ENCODE measurements around the gene SLC7A5. TPM values are rescaled to one million over a fixed set of nuclear protein-coding genes. Genes with fewer than 3 reads are reported as not detected.

Gene SLC7A5
- total RNA-seq, 2 donors from 2014 or later: 50.4 to 53.9 TPM

DNA sequence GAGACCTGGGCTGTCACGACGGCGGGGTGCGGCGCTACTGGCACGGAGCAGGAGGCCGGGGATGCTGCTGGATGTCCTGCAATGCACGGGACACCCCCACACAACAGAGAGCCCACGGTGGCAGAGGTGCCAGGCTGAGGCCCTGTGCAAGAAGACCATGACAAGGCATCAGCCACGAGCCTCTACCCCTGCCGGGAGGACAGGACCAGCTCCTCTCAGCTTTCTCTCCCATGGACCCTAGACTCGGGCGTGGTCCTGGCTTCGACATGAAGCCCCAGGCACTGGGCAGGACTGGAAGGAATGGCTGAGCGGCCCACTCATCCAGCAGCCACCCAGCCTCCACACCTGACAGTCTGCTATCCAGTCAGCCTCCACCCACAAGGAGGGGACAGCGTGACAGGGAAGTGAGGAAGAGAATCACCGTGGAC is 25.6 kb downstream of the SLC7A5 start:
- H3K27me3 Mint-ChIP-seq: no peaks in the 10 kb centered on the region
- no peak overlapping the region for H3K4me3 Mint-ChIP-seq
- no peaks in the 10 kb centered on the region for H3K9me3 ChIP-seq (ENCODE audit: control insufficient read depth, low read length, poor library complexity, severe bottlenecking)
- peaks cover 3% of the 10 kb centered on the region for H3K4me1 Mint-ChIP-seq
- H3K27ac Mint-ChIP-seq: peak overlapping the region; percentile 21
- no peak for ATAC-seq
- no peaks in the 10 kb centered on the region for H3K36me3 Mint-ChIP-seq (ENCODE audit: low read depth)
- no peak for DNase-seq

DNA sequence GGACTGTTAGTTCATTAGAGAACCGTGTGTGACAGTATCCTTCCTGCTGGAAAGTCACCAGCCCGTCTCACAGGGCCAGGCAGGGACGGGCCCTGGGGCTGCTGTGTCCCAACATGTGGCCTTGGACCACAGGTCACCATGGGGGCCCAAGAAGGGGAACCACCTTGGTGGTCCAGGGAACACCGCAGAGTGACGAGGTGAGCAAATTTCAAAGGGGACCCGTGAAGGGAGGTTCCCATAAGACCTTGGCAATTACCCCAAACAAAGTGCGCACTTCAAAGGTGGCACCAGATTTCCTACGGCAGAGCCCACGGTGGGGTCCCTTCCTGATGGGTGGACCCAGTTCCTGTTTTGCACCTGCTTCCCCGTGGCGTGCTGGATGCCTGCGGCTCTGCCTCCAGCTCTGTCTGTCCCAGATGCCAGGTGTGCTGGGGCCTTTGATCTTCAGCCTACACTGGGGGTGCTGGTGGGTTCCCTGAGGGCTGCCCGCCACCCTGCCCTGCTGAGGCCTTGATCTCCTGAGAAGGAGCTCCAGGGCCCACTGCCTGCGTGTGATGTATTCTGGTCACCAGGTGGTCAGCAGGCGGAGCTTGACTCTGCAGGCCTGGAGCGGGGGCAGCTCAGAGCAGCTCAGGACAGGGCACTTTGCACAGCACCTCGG is 27.0 kb downstream of the SLC7A5 start:
- no peaks in the 10 kb centered on the region for H3K36me3 Mint-ChIP-seq (ENCODE audit: low read depth)
- no peak overlapping the region for H3K27ac Mint-ChIP-seq
- H3K4me1 Mint-ChIP-seq: no peaks in the 10 kb centered on the region
- ATAC-seq: no peak
- no peaks in the 10 kb centered on the region for H3K9me3 ChIP-seq (ENCODE audit: control insufficient read depth, low read length, poor library complexity, severe bottlenecking)
- H3K4me3 Mint-ChIP-seq: no peak overlapping the region
- DNase-seq: no peak
- no peaks in the 10 kb centered on the region for H3K27me3 Mint-ChIP-seq

DNA sequence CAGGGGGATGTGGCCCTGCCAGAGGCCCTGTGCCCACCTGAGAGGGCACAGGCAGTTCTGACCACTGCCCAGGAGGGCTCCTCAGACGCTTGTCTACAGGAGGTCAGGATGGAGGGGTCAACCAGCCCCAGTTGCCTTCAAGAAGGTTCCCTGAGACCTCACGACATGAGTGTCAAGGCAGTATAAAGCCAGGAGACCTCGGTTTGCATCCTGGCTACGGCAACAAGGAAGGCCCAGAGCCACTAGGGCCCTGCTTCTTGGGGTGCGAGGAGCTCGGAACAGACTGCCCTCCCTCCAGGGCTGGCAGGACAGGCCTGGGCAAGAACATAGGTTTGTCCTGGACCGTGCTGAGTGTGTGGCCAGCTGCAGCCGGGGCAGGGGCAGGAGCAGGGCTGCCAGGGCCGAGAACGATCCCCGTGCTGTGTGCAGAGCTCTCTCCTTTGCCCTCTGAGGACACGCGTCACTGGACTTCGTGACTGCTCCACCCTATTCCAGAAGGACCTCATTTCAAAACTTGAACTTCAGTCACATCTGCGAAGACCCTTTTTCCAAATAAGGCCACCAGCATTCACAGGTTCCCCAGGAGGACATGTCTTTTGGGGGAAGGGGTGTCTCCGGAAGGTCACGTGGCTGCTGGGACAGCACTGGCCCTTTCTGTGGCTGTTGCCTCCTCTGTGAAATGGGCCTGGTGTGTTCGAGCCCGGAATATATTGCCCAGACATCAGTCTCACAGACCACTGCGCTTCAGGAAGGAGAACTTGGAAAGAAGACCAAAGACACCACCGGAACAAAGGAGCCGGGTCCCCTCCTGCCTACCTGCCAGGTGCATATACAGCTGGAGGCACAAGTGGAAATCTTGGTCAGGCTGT is 27.7 kb downstream of the SLC7A5 start:
- ATAC-seq (no peak), DNase-seq (no peak)
- H3K9me3 ChIP-seq (ENCODE audit: control insufficient read depth, low read length, poor library complexity, severe bottlenecking): no peaks in the 10 kb centered on the region
- no peak overlapping the region for H3K4me3 Mint-ChIP-seq
- H3K36me3 Mint-ChIP-seq (ENCODE audit: low read depth): peaks cover under 1% of the 10 kb centered on the region
- no peaks in the 10 kb centered on the region for H3K4me1 Mint-ChIP-seq
- H3K27me3 Mint-ChIP-seq: no peaks in the 10 kb centered on the region
- H3K27ac Mint-ChIP-seq: peak overlapping the region; percentile 54

DNA sequence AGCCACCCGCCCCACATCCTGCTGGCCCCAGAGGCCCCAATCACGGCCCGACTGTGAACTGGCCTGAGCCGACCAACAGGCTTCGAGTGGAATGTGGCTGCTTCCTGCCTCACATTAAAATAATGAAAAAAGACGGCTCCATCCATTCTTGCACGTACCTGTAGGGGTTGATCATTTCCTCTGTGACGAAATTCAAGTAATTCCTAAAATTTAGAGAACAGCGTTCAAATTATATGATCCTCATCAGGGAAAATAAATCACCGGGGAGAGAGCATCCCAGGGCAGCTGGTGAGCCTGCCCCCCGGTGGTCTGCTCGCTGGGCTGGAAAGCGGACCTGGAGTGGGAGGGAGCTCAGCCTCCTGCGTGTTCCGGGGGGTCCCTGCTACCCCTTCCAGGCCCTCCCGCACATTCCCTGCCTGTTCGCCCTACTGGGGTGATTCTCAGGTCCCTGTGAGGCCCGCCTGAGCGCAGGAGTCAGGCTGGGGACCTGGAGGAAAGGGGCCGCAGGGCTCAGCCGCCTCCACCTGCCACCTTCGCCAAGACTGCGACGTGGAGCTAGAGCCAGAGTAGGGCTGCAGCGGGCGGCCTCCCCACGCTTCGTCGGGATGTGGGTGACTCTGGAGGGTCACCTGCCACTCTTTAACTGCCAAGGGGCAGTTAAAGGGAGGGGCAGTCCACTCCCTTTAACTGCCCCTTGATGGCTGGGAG is 28.9 kb downstream of the SLC7A5 start:
- H3K4me1 Mint-ChIP-seq: no peaks in the 10 kb centered on the region
- DNase-seq: no peak
- H3K27ac Mint-ChIP-seq: peak overlapping the region; percentile 60
- ATAC-seq: no peak
- peaks cover 4% of the 10 kb centered on the region for H3K36me3 Mint-ChIP-seq (ENCODE audit: low read depth)
- no peaks in the 10 kb centered on the region for H3K27me3 Mint-ChIP-seq
- H3K4me3 Mint-ChIP-seq: no peak overlapping the region
- no peaks in the 10 kb centered on the region for H3K9me3 ChIP-seq (ENCODE audit: control insufficient read depth, low read length, poor library complexity, severe bottlenecking)

DNA sequence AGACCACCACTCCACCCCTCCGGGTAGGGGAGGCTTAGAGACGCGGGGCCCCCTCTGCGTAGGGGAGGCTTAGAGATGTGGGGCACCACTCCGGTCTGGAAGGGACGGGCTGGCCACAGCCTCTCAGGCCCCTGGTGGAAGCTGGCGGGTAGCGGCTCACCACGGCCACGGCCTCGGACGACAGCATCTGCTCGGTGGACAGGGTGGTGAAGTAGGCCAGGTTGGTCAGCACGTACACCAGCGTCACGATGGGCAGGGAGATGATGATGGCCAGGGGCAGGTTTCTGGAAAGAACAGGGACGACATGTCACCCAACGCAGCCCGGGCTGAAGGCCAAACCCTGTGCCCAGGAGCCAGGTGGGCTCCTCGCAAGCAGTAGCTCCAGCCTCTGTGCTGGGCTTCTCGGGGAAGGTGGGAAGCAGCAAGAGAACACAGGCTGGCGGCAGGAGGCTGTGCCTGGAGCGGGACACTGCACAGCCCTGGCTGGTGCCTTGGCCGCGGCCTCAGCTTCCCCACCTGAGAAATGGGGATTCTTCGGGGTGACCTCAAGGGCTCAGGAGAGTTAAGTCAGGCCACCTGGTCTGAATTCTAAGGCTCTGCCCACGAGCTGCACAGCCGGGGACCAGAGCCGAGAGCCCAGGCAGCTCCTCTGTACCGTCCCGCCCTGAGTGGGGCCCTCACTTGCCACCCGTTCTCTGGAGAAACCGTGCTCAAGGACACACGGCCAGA is 29.6 kb downstream of the SLC7A5 start:
- no peaks in the 10 kb centered on the region for H3K4me1 Mint-ChIP-seq
- peak overlapping the region; percentile 60 for H3K27ac Mint-ChIP-seq
- H3K36me3 Mint-ChIP-seq (ENCODE audit: low read depth): peaks cover 4% of the 10 kb centered on the region
- ATAC-seq (no peak), DNase-seq (no peak)
- H3K27me3 Mint-ChIP-seq: no peaks in the 10 kb centered on the region
- H3K9me3 ChIP-seq (ENCODE audit: control insufficient read depth, low read length, poor library complexity, severe bottlenecking): no peaks in the 10 kb centered on the region
- H3K4me3 Mint-ChIP-seq: no peak overlapping the region

DNA sequence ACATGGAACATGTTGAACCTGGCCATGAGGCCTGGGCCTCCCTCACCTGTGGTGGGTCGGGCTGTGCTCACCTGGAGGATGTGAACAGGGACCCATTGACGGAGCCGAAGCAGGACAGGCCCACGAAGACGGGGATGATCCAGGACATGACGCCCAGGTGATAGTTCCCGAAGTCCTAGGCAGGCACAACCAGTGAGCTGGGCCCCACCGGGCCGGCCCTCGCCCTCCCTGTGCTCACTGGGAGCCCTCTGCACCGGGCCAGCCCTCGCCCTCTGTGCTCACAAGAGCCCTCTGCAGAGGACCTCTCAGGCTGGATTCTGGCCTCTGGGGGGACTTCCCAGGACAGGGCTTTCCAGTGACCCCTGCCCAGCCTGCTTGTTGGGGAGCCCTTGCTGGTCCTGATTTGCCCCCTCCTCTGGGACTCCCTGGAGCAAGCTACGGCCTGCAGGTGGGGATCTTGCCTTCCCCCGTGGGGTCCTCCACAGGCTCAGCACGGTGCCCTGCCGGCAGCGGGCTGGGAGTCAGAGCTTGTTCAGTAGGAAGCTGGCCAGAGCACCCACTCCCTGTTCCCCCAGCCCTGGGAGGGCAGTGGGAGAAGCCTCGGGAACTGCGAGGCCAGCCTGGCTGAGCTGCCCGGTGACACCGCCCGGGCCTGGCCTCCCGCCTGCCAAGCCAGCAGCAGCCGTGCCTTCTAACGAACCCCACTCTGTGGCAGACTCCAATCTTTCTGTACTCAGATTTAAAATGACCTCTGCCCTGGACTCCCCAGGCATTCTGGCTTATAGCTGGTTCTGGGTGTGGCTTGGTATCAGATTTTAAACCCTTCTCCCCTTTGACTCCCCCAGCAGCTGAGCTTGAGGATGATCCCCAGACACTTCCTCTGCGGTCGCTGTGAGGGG is 30.4 kb downstream of the SLC7A5 start:
- H3K4me3 Mint-ChIP-seq: no peak overlapping the region
- DNase-seq (no peak), ATAC-seq (no peak)
- H3K27ac Mint-ChIP-seq: no peak overlapping the region
- peaks cover 4% of the 10 kb centered on the region for H3K36me3 Mint-ChIP-seq (ENCODE audit: low read depth)
- no peaks in the 10 kb centered on the region for H3K4me1 Mint-ChIP-seq
- no peaks in the 10 kb centered on the region for H3K9me3 ChIP-seq (ENCODE audit: control insufficient read depth, low read length, poor library complexity, severe bottlenecking)
- no peaks in the 10 kb centered on the region for H3K27me3 Mint-ChIP-seq

DNA sequence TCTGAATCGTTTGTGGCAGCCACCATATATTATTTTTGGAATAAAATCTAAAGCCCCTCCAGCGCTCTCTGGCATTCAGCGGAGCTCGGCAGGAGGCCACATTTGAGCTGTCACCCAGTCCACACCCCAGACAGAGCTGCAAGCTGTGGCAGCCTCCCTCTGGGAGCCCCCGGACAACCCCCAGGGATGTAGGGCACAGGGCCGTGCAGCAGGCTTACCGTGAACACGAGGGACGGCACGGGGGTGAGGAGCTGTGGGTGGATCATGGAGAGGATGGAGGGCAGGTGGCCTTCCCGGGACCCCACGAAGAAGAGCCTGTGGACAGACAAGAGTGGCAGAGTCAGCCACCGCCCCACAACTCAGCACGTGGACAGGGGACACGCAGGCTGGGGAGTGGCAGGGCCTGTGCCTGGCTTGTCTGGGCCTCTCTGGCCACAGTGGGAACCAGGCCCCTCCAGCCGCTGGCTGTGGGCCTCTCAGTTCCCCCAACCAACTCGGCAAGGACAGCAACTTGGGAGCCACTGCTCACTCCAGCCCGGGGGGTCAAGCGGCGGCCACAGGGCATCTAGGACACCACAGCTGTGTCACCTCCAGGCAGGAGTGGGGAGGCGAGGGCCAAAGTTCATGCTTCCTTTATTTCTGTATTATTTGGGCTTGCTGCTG is 31.5 kb downstream of the SLC7A5 start:
- DNase-seq (no peak), ATAC-seq (no peak)
- H3K27ac Mint-ChIP-seq: no peak overlapping the region
- peaks cover 4% of the 10 kb centered on the region for H3K36me3 Mint-ChIP-seq (ENCODE audit: low read depth)
- no peak overlapping the region for H3K4me3 Mint-ChIP-seq
- H3K4me1 Mint-ChIP-seq: no peaks in the 10 kb centered on the region
- no peaks in the 10 kb centered on the region for H3K27me3 Mint-ChIP-seq
- H3K9me3 ChIP-seq (ENCODE audit: control insufficient read depth, low read length, poor library complexity, severe bottlenecking): no peaks in the 10 kb centered on the region

DNA sequence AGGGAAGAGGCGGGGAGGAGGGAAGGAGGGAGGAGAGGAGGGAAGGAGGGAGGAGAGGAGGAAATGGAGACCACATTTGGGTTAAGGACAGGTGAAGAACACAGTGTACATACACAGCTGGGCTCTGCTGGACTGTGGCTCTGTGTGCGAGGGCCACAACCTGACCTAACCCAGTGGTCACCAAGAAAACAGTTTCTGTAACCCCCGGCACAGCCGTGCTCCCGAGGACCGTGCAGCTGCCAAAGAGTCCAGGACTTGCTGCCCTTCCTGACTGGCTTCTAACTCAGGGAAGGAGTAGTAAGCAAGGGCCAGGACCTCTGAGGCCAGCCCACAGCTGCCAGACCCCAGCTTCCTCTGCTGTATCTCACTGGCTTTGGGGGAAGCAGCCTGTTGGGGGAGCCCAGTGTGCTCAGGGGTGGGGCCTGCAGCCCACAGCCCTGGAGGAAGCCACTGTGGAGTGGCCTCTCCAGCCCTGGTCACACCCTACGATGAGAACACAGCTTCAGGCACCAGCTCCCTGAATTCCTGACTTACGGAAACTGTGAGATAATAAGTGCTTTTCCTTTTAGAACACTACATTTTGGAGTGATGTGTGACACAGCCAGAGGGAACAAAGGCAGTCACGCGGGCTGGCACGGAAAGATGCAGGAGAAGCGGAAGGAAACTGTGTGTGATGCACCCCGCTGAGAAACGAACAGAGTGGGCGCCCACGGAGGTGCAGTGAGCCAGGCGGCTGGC is 32.3 kb downstream of the SLC7A5 start:
- ATAC-seq (no peak), DNase-seq (no peak)
- Mint-ChIP-seq H3K36me3 (ENCODE audit: low read depth) (peaks cover 4% of the 10 kb centered on the region), H3K27me3 (no peaks in the 10 kb centered on the region), H3K4me3 (no peak overlapping the region), H3K4me1 (no peaks in the 10 kb centered on the region), H3K27ac (no peak overlapping the region)
- H3K9me3 ChIP-seq (ENCODE audit: control insufficient read depth, low read length, poor library complexity, severe bottlenecking): no peaks in the 10 kb centered on the region

DNA sequence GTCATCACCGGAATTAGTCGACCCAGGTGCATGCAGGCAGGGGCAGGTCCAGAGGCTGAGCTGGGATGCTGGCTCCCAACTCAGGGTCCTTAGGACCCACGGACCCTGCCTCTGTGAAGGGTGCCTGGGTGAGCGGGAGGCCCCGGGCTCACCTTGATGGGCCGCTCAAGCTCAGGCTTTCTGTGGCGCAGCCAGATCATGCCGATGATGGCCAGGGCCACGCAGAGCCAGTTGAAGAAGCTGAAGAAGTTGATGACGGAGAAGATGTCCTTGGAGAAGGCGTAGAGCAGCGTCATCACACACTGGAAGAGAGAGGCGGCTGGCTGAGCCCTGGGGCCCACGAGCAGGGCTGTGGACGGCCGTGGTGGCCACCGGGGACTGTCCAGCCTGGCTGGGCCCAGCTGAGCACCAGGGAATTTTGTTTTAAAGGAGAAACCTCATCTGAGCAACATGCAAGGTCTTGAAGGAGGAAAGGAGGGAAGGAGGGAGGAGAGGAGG is 32.9 kb downstream of the SLC7A5 start:
- no peak overlapping the region for H3K27ac Mint-ChIP-seq

DNA sequence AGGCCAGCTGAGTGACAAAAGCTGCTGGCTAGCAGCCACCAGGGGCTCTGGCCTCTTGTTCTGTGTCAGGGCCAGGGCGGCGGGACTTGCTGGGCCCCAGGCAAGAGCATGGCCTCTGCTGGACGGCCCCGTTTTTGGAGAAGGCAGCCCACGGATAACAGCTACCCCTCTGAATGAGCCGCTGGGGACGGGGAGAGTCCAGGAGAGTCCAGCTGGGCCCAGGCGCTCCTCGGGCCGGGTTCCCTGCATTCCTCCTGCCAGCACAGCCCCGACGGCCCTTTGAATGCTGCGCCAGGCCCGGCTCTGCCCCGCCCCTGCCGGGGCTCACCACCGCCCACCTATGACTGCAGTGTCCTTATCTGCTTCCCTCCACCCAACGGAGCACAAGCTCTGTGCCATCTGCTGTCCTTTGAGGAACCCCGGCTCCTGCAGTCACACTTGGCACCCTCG is 33.4 kb downstream of the SLC7A5 start:
- no peaks in the 10 kb centered on the region for H3K9me3 ChIP-seq (ENCODE audit: control insufficient read depth, low read length, poor library complexity, severe bottlenecking)
- Mint-ChIP-seq H3K36me3 (ENCODE audit: low read depth) (peaks cover 4% of the 10 kb centered on the region), H3K4me3 (no peak overlapping the region), H3K4me1 (peaks cover 2% of the 10 kb centered on the region), H3K27ac (no peak overlapping the region), H3K27me3 (no peaks in the 10 kb centered on the region)
- DNase-seq: no peak
- no peak for ATAC-seq

More for the DNA sequence above, 32.9 kb downstream of the SLC7A5 start:
- no peak for ATAC-seq
- no peaks in the 10 kb centered on the region for H3K4me1 Mint-ChIP-seq
- H3K36me3 Mint-ChIP-seq (ENCODE audit: low read depth): peaks cover 4% of the 10 kb centered on the region
- DNase-seq: no peak
- no peak overlapping the region for H3K4me3 Mint-ChIP-seq
- no peaks in the 10 kb centered on the region for H3K27me3 Mint-ChIP-seq
- no peaks in the 10 kb centered on the region for H3K9me3 ChIP-seq (ENCODE audit: control insufficient read depth, low read length, poor library complexity, severe bottlenecking)
